ENCODE data around the gene AUH. TPM values are rescaled to one million over a fixed set of nuclear protein-coding genes. Genes with fewer than 3 reads are reported as not detected.

AUH gene
- total and polyA plus RNA-seq, 9 of the 15 experiments (the other 6 are each of a cell fraction or from before 2014, with no cell fraction given), result 3.4 to 29.0 (median 10.1) TPM

DNA sequence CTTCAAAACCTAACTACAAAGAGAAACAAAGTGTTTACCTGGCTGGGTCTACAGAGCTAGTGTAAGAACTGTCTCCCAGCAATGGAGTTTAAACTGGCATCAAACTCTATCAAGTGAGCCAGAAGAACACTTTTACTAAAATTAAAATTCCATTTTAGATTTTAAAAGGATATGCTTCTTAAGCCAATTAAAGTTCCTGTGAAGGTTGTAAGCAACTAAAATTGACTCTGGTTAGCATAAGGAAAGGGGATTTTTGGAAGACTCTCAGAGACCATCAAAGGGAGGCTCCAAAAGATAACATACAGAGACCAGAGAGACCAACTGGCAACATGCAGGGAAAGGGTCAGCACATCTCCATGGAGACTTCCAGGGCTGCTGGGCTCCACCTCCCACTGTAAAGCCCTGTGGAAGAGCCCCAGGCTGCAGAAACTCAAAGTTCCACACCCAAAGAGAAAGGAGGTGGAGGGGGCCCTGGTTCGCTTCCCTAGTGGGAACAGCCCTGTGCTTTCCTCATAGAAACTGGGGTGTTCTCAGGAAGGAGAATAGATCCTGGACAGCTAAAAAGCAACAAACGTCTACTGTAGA lies 91.7 kb downstream of the AUH start:
- intact Hi-C loops (cut with micrococcal nuclease), result loop anchor here (10.0 kb wide), 1 partner anchor 155 kb away; the partner anchor contains the start of gene NFIL3

More for the DNA sequence above, 91.7 kb downstream of the AUH start:
- ChIA-PET CTCF (ENCODE audit: low intra/inter-chr PET ratio) (no interaction called here), POLR2A (interaction anchor here (0.6 kb wide), 1 partner anchor 16 kb away, joined by 3 read pairs; no protein-coding TSS in a partner anchor)
- H3K9ac ChIP-seq (ENCODE audit: insufficient read depth in 1 of 2, low read depth in 2 of 2, low read length in 2 of 2), result no peak overlapping the region
- no peaks in the 10 kb centered on the region; a peak in 2 of 5 replicates for H3K4me1 ChIP-seq (replicated peaks in 1 of 2; ENCODE audit: control insufficient read depth in 2 of 2, insufficient read depth in 2 of 2, low read length in 2 of 2)
- H3K36me3 ChIP-seq (ENCODE audit: control insufficient read depth, insufficient read depth, low read length), result no peaks in the 10 kb centered on the region
- H3K4me2 ChIP-seq (ENCODE audit: insufficient read depth, low read length), result no peak overlapping the region
- no peaks in the 10 kb centered on the region for H3K79me2 ChIP-seq (ENCODE audit: control insufficient read depth, insufficient read depth, low read length)
- H3K27ac ChIP-seq (ENCODE audit: extremely low read depth, low read depth, low read length), result no peak overlapping the region
- no peak for DNase-seq (ENCODE audit: extremely low read depth in 1 of 4, low spot score in 3 of 4)
- no peak for TF ChIP-seq ZNF76 (CRISPR knock-in tag; IDR thresholded peaks at IDR 0.05; ENCODE audit: borderline replicate concordance)
- TF ChIP-seq CBX2 (IDR thresholded peaks at IDR 0.05; ENCODE audit: insufficient read depth, low read length, poor library complexity, severe bottlenecking), result no peak
- TF ChIP-seq, protein P1, sequence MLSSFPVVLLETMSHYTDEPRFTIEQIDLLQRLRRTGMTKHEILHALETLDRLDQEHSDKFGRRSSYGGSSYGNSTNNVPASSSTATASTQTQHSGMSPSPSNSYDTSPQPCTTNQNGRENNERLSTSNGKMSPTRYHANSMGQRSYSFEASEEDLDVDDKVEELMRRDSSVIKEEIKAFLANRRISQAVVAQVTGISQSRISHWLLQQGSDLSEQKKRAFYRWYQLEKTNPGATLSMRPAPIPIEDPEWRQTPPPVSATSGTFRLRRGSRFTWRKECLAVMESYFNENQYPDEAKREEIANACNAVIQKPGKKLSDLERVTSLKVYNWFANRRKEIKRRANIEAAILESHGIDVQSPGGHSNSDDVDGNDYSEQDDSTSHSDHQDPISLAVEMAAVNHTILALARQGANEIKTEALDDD (IDR thresholded peaks at IDR 0.05), result no peak
- TF ChIP-seq SIX5 (IDR thresholded peaks at IDR 0.05; ENCODE audit: borderline replicate concordance in 1 of 2, insufficient read depth in 1 of 2, low read depth in 1 of 2, low read length in 2 of 2), result no peak
- no peak for TF ChIP-seq ZNF239 (CRISPR knock-in tag; IDR thresholded peaks at IDR 0.05)
- TF ChIP-seq, protein P2, sequence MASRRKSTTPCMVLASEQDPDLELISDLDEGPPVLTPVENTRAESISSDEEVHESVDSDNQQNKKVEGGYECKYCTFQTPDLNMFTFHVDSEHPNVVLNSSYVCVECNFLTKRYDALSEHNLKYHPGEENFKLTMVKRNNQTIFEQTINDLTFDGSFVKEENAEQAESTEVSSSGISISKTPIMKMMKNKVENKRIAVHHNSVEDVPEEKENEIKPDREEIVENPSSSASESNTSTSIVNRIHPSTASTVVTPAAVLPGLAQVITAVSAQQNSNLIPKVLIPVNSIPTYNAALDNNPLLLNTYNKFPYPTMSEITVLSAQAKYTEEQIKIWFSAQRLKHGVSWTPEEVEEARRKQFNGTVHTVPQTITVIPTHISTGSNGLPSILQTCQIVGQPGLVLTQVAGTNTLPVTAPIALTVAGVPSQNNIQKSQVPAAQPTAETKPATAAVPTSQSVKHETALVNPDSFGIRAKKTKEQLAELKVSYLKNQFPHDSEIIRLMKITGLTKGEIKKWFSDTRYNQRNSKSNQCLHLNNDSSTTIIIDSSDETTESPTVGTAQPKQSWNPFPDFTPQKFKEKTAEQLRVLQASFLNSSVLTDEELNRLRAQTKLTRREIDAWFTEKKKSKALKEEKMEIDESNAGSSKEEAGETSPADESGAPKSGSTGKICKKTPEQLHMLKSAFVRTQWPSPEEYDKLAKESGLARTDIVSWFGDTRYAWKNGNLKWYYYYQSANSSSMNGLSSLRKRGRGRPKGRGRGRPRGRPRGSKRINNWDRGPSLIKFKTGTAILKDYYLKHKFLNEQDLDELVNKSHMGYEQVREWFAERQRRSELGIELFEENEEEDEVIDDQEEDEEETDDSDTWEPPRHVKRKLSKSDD (conservative IDR thresholded peaks at IDR 0.05; ENCODE audit: low read length), result no peak
- TF ChIP-seq CSDE1 (IDR thresholded peaks at IDR 0.05), result no peak
- TF ChIP-seq ZNF384 (IDR thresholded peaks at IDR 0.05; ENCODE audit: low read depth, low read length), result no peak
- TF ChIP-seq HIVEP1 (CRISPR knock-in tag; IDR thresholded peaks at IDR 0.05), result no peak
- no peak for TF ChIP-seq GABPB1 (CRISPR knock-in tag; IDR thresholded peaks at IDR 0.05)
- TF ChIP-seq STAT5B (CRISPR knock-in tag; IDR thresholded peaks at IDR 0.05), result no peak
- TF ChIP-seq ZNF717 (CRISPR knock-in tag; IDR thresholded peaks at IDR 0.05), result no peak
- no peak for TF ChIP-seq RAD21 (CRISPR knock-in tag; conservative IDR thresholded peaks at IDR 0.05 in 1 of 2, IDR thresholded peaks at IDR 0.05 in 1 of 2)
- TF ChIP-seq CAMTA2 (CRISPR knock-in tag; conservative IDR thresholded peaks at IDR 0.05), result no peak
- TF ChIP-seq TOE1 (IDR thresholded peaks at IDR 0.05; ENCODE audit: borderline replicate concordance), result no peak
- no peak for TF ChIP-seq TOE1 (CRISPR knock-in tag; IDR thresholded peaks at IDR 0.05; ENCODE audit: borderline replicate concordance, low read depth)
- TF ChIP-seq KAT2B (IDR thresholded peaks at IDR 0.05; ENCODE audit: low read depth, low read length), result no peak
- TF ChIP-seq NR2C1 (IDR thresholded peaks at IDR 0.05), result no peak
- no peak for TF ChIP-seq NR2C1 (tag; IDR thresholded peaks at IDR 0.05)
- no peak for TF ChIP-seq NR3C1 (CRISPR knock-in tag; IDR thresholded peaks at IDR 0.05)
- TF ChIP-seq TBP (optimal IDR thresholded peaks at IDR 0.05; ENCODE audit: low read depth, low read length), result no peak
- no peak for TF ChIP-seq CBFB (CRISPR knock-in tag; IDR thresholded peaks at IDR 0.05)
- H3K4me3 ChIP-seq, result no peak overlapping the region
- no peak for ATAC-seq
- H3K9me3 ChIP-seq (replicated peaks; ENCODE audit: control insufficient read depth, insufficient read depth, low read depth, low read length), result no peaks in the 10 kb centered on the region
- no peak overlapping the region for H2AFZ ChIP-seq (ENCODE audit: low read depth, low read length)
- H3K9me1 ChIP-seq (ENCODE audit: control insufficient read depth, insufficient read depth, low read length), result no peaks in the 10 kb centered on the region
- BruUV-seq (replicated peaks), result no TSS peak
- FAIRE-seq, result no peak
- no peaks in the 10 kb centered on the region for H3K27me3 ChIP-seq (ENCODE audit: control insufficient read depth in 2 of 2, insufficient read depth in 2 of 2, low read length in 2 of 2)
- WGBS (ENCODE audit: insufficient coverage, low coverage, missing lambda C conversion rate), result 58% methylated on average over 2 of the region's 2 CpGs
- in situ Hi-C loops (cut with MboI), result no loop called here
- H4K20me1 ChIP-seq (replicated peaks; ENCODE audit: control insufficient read depth, insufficient read depth, low read length), result no peaks in the 10 kb centered on the region

All from K562 (cell line).